Neural progenitor cell (in vitro differentiated cells): Measurements from ENCODE around the gene DNAJC9. TPM values are rescaled to one million over a fixed set of nuclear protein-coding genes. Genes with fewer than 3 reads are reported as not detected.

Experiments
- DNase-seq: peaks from one replicate; pipeline ENCODE4 v3.0.0-alpha.2; 2016; ENCODE audit warnings: low spot score
- H2AFZ ChIP-seq: fragments of 200-600 bp; sonication (generic); replicated peaks from 2 replicates; pipeline ENCODE4 v1.6.1; 2016; ENCODE audit warnings: antibody characterized with exemption
- H3F3A ChIP-seq: fragments of 200-600 bp; sonication (generic); 2 replicates; pipeline ENCODE4 v1.6.1; 2016; ENCODE audit warnings: antibody characterized with exemption, low read depth
- H3K27ac ChIP-seq: fragments of 200-600 bp; sonication (generic); 2 replicates; pipeline ENCODE4 v1.5.1; 2016; ENCODE audit warnings: mild to moderate bottlenecking
- H3K27me3 ChIP-seq: fragments of 200-600 bp; sonication (generic); 2 replicates; pipeline ENCODE4 v1.6.1; 2016; ENCODE audit warnings: mild to moderate bottlenecking, moderate library complexity
- H3K36me3 ChIP-seq: fragments of 200-600 bp; sonication (generic); 2 replicates; pipeline ENCODE4 v1.5.1; 2016
- H3K4me1 ChIP-seq: fragments of 200-600 bp; sonication (generic); 2 replicates; pipeline ENCODE4 v1.6.1; 2016; ENCODE audit warnings: mixed run types
- H3K4me2 ChIP-seq: fragments of 200-600 bp; sonication (generic); 2 replicates; pipeline ENCODE4 v1.6.1; 2016
- H3K4me3 ChIP-seq: fragments of 200-600 bp; sonication (generic); 2 replicates; pipeline ENCODE4 v1.5.1; 2016
- H3K79me2 ChIP-seq: fragments of 200-600 bp; sonication (generic); 2 replicates; pipeline ENCODE4 v1.6.1; 2016; ENCODE audit warnings: low read depth
- H3K9ac ChIP-seq: fragments of 200-600 bp; sonication (generic); 2 replicates; pipeline ENCODE4 v1.6.1; 2016
- H3K9me3 ChIP-seq: fragments of 200-600 bp; sonication (generic); 2 replicates; pipeline ENCODE4 v1.5.1; 2016; ENCODE audit warnings: low read depth
- H4K20me1 ChIP-seq: fragments of 200-600 bp; sonication (generic); 2 replicates; pipeline ENCODE4 v1.6.1; 2016; ENCODE audit warnings: low read depth
- H3K27ac Mint-ChIP-seq: 3 replicates; pipeline ENCODE4 v1.8.0; 2021; ENCODE audit warnings: mixed read lengths
- H3K27me3 Mint-ChIP-seq: 2 replicates; pipeline ENCODE4 v1.8.0; 2022; ENCODE audit warnings: low read depth, mild to moderate bottlenecking, inconsistent platforms, moderate library complexity, mixed read lengths; ENCODE audit not compliant: insufficient read depth
- H3K36me3 Mint-ChIP-seq: 3 replicates; pipeline ENCODE4 v1.8.0; 2021; ENCODE audit warnings: mixed read lengths
- H3K4me1 Mint-ChIP-seq: 3 replicates; pipeline ENCODE4 v1.8.0; 2021; ENCODE audit warnings: mixed read lengths
- H3K4me3 Mint-ChIP-seq: 3 replicates; pipeline ENCODE4 v1.8.0; 2021; ENCODE audit warnings: mild to moderate bottlenecking, moderate library complexity, mixed read lengths
- H3K9me3 Mint-ChIP-seq: 3 replicates; pipeline ENCODE4 v1.8.0; 2020; ENCODE audit warnings: mixed read lengths
- EZH2 ChIP-seq: fragments of 200-600 bp; sonication (generic); IDR thresholded peaks from 2 replicates; pipeline ENCODE4 v1.6.1; 2017; ENCODE audit warnings: antibody characterized with exemption, mild to moderate bottlenecking, moderate library complexity
- EZH2phosphoT487 ChIP-seq: fragments of 200-600 bp; sonication (generic); IDR thresholded peaks from 2 replicates; pipeline ENCODE4 v1.6.1; 2017; ENCODE audit warnings: antibody characterized with exemption
- total RNA-seq: library from RNA; depleted of rRNA; stranded (reverse); fragments of >200 nt; gene quantifications from 2 replicates; pipeline ENCODE4 v1.2.3, GENCODE V29; 2015; ENCODE audit warnings: low replicate concordance
- TF ChIP-seq, protein P1 (sequence below): fragments of 200-600 bp; sonication (generic); IDR thresholded peaks from 2 replicates; pipeline ENCODE4 v1.5.1; 2017; ENCODE audit warnings: antibody characterized with exemption, mild to moderate bottlenecking

DNAJC9 gene
- total RNA-seq, 1 donor from 2014 or later: 58.0 TPM

- Histone ChIP-seq H4K20me1 (peaks cover 3% of the 10 kb centered on the region), H3K4me1 (no peaks in the 10 kb centered on the region), H3K36me3 (peaks cover 2% of the 10 kb centered on the region), H3K27ac (no peak overlapping the region), H3K9ac (no peak overlapping the region), H3K4me3 (no peak overlapping the region), H3F3A (no peaks in the 10 kb centered on the region), H3K9me3 (no peaks in the 10 kb centered on the region), H3K4me2 (no peak overlapping the region), H2AFZ (no peak overlapping the region), H3K79me2 (no peaks in the 10 kb centered on the region), H3K27me3 (no peaks in the 10 kb centered on the region)
- H3K27me3 Mint-ChIP-seq: peaks cover 4% of the 10 kb centered on the region
- TF ChIP-seq EZH2 (no peak), EZH2phosphoT487 (no peak)
- TF ChIP-seq, protein P1, sequence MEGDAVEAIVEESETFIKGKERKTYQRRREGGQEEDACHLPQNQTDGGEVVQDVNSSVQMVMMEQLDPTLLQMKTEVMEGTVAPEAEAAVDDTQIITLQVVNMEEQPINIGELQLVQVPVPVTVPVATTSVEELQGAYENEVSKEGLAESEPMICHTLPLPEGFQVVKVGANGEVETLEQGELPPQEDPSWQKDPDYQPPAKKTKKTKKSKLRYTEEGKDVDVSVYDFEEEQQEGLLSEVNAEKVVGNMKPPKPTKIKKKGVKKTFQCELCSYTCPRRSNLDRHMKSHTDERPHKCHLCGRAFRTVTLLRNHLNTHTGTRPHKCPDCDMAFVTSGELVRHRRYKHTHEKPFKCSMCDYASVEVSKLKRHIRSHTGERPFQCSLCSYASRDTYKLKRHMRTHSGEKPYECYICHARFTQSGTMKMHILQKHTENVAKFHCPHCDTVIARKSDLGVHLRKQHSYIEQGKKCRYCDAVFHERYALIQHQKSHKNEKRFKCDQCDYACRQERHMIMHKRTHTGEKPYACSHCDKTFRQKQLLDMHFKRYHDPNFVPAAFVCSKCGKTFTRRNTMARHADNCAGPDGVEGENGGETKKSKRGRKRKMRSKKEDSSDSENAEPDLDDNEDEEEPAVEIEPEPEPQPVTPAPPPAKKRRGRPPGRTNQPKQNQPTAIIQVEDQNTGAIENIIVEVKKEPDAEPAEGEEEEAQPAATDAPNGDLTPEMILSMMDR: no peak
- H3K4me3 Mint-ChIP-seq: no peak overlapping the region
- H3K36me3 Mint-ChIP-seq: peaks cover 9% of the 10 kb centered on the region
- H3K9me3 Mint-ChIP-seq: no peaks in the 10 kb centered on the region
- H3K4me1 Mint-ChIP-seq: no peaks in the 10 kb centered on the region
- H3K27ac Mint-ChIP-seq: no peak overlapping the region
- DNase-seq: no peak
Measured at GRCh38 chr10:73226663-73227062, 20.4 kb downstream of the DNAJC9 start.

DNA sequence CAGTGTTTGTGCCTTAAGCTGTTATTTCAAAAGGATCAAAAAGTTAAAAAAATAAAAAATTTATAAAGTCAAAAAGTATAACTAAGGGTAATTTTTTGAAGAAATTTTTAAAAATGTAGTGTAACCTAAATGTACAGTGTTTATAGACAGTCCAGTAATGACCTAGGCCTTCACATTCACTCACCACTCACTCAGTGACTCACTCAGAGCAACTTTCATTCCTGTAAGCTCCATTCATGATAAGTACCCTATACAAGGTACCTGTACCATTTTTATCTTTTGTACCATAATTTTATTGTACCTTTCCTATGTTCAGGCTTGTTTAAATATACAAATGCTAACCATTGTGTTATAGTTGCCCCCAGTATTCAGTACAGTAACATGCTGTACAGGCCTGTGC lies 21.5 kb downstream of the DNAJC9 start:
- peaks cover 4% of the 10 kb centered on the region for H3K36me3 ChIP-seq
- no peaks in the 10 kb centered on the region for H3K9me3 ChIP-seq
- peaks cover 3% of the 10 kb centered on the region for H4K20me1 ChIP-seq
- H3K9ac ChIP-seq: no peak overlapping the region
- Mint-ChIP-seq H3K4me3 (no peak overlapping the region), H3K27ac (no peak overlapping the region), H3K9me3 (no peaks in the 10 kb centered on the region), H3K36me3 (peaks cover 7% of the 10 kb centered on the region), H3K4me1 (no peaks in the 10 kb centered on the region), H3K27me3 (no peaks in the 10 kb centered on the region)
- H3K4me3 ChIP-seq: no peak overlapping the region
- TF ChIP-seq EZH2: no peak
- TF ChIP-seq, protein P1: no peak
- no peak for TF ChIP-seq EZH2phosphoT487
- no peak overlapping the region for H2AFZ ChIP-seq
- H3F3A ChIP-seq: no peaks in the 10 kb centered on the region
- no peak for DNase-seq
- H3K27ac ChIP-seq: no peak overlapping the region
- H3K27me3 ChIP-seq: no peaks in the 10 kb centered on the region
- no peak overlapping the region for H3K4me2 ChIP-seq
- no peaks in the 10 kb centered on the region for H3K79me2 ChIP-seq
- no peaks in the 10 kb centered on the region for H3K4me1 ChIP-seq

DNA sequence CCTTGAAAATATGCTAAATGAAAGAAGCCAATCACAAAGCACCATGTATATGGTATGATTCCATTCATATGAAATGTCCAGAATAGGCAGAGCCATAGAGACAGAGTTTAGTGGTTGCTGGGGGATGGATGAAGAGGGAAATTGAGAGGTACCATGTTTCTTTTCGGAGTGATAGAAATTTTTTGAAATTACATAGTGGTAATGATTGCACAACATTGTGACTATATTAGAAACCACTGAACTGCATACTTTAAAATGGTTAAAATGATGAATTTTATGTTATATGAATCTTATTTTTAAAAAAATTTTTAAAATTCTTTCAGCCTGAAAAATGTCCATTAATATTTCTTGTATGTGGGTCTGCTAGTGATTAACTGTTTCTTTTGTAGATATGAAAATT lies 26.1 kb downstream of the DNAJC9 start:
- DNase-seq: no peak
- TF ChIP-seq EZH2 (no peak), EZH2phosphoT487 (no peak)
- TF ChIP-seq, protein P1: no peak
- Histone ChIP-seq H3K4me2 (no peak overlapping the region), H3K9me3 (no peaks in the 10 kb centered on the region), H2AFZ (no peak overlapping the region), H3K36me3 (peaks cover 4% of the 10 kb centered on the region), H3K27me3 (no peaks in the 10 kb centered on the region), H3K9ac (no peak overlapping the region), H4K20me1 (peaks cover 3% of the 10 kb centered on the region), H3K27ac (no peak overlapping the region), H3K4me3 (no peak overlapping the region), H3F3A (no peaks in the 10 kb centered on the region), H3K4me1 (no peaks in the 10 kb centered on the region), H3K79me2 (no peaks in the 10 kb centered on the region)
- H3K27ac Mint-ChIP-seq: no peak overlapping the region
- no peaks in the 10 kb centered on the region for H3K4me1 Mint-ChIP-seq
- H3K9me3 Mint-ChIP-seq: no peaks in the 10 kb centered on the region
- no peaks in the 10 kb centered on the region for H3K27me3 Mint-ChIP-seq
- no peak overlapping the region for H3K4me3 Mint-ChIP-seq
- peaks cover 15% of the 10 kb centered on the region for H3K36me3 Mint-ChIP-seq
